ENCODE data around the gene RAB3IL1. TPM values are rescaled to one million over a fixed set of nuclear protein-coding genes. Genes with fewer than 3 reads are reported as not detected.
A peak's percentile ranks its signal among the peaks of the same experiment; 100 is the strongest.

RAB3IL1 gene
- total and polyA plus RNA-seq, 2 donors (not counting 1 experiment from before 2014, with no cell fraction given): 9.6 to 13.4 TPM

DNA sequence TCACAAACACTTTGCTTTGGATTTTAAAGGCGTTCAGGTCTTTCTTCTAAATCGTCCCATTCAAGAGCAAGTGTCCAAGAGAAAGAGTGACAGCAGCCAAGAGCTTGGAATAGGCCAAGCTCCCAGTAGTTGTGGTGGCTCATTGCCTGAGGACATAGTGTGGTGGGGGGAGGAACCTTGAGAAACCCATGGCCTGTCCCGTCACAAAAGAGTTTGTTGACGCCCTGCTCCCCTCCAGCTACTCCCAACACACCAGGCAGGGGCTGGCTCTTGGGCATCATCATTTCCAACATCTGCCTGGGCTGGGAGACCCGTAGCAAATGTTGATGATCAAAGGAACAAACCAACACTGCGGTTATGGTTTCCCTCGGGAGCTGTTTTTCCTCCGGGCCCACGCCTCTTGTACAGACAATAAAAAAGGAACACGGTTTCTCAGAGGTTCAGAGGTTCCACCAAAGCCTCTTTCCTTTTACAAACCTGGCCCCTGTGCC lies 46.8 kb downstream of the RAB3IL1 start:
- H2AFZ ChIP-seq (ENCODE audit: low read length): no peak overlapping the region
- no peak overlapping the region for H3K4me2 ChIP-seq (ENCODE audit: extremely low read depth, insufficient read depth, low read length)

DNA sequence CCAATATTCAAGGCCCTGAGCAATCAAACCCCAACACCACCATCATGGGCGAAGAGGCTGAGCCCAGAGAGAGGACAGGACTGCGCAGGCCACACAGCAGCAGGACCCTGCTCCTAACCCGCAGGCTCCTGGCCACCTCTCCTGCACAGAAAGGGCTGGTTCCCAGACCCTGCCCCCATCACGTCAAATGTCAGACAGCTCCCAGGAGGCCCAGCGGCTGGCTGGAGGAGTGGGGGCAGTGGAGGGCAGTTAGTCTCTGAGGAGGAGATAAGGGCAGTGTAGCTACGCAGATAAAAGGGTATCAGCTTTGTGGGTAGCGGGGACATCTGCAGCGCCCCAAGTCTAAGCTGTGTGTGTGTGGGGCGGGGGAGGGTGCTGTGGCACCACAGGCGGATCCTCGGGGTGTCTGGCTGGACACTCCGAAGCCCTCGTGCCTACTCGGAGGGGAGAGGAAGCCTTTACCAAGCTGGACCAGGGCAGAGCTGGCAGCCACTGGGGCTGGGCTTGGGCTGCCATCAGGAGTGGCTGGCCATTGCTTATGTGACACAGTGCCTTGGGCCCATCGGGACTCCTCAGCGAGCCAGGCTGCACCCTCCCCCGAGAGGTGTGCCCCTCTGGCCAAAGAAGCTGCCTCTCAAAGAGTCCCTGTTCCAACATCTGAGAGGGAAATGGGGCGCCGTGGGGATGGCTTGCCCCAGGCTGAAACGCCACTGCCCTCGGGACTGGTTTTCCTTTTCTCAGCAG lies 47.5 kb downstream of the RAB3IL1 start:
- no peak overlapping the region for H3K27ac ChIP-seq (ENCODE audit: insufficient read depth, low read length)
- H3K9me3 ChIP-seq (ENCODE audit: control insufficient read depth, insufficient read depth, low read depth, low read length): no peaks in the 10 kb centered on the region
- H3K27me3 ChIP-seq (ENCODE audit: control insufficient read depth, insufficient read depth, low read length): no peaks in the 10 kb centered on the region
- H3K4me2 ChIP-seq (ENCODE audit: extremely low read depth, insufficient read depth, low read length): no peak overlapping the region
- no peak overlapping the region for H3K9ac ChIP-seq (ENCODE audit: insufficient read depth, low read length)
- TF ChIP-seq, protein P1, sequence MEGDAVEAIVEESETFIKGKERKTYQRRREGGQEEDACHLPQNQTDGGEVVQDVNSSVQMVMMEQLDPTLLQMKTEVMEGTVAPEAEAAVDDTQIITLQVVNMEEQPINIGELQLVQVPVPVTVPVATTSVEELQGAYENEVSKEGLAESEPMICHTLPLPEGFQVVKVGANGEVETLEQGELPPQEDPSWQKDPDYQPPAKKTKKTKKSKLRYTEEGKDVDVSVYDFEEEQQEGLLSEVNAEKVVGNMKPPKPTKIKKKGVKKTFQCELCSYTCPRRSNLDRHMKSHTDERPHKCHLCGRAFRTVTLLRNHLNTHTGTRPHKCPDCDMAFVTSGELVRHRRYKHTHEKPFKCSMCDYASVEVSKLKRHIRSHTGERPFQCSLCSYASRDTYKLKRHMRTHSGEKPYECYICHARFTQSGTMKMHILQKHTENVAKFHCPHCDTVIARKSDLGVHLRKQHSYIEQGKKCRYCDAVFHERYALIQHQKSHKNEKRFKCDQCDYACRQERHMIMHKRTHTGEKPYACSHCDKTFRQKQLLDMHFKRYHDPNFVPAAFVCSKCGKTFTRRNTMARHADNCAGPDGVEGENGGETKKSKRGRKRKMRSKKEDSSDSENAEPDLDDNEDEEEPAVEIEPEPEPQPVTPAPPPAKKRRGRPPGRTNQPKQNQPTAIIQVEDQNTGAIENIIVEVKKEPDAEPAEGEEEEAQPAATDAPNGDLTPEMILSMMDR (conservative IDR thresholded peaks at IDR 0.05 in 1 of 2, IDR thresholded peaks at IDR 0.05 in 1 of 2; ENCODE audit: low read depth in 1 of 2, low read length in 2 of 2): no peak
- no peak for TF ChIP-seq EZH2 (IDR thresholded peaks at IDR 0.05; ENCODE audit: low read length, missing control alignments)
- H3K79me2 ChIP-seq (ENCODE audit: control insufficient read depth, insufficient read depth, low read length): no peaks in the 10 kb centered on the region
- H3K4me1 ChIP-seq (ENCODE audit: control insufficient read depth, extremely low read depth, insufficient read depth, low read length): peaks cover 5% of the 10 kb centered on the region
- peaks cover 11% of the 10 kb centered on the region for H3K36me3 ChIP-seq (ENCODE audit: control insufficient read depth, insufficient read depth, low read length)
- H4K20me1 ChIP-seq (ENCODE audit: control insufficient read depth, extremely low read depth, insufficient read depth, low read length): no peaks in the 10 kb centered on the region
- no peak for DNase-seq (ENCODE audit: low read depth in 2 of 2)
- H3K4me3 ChIP-seq (replicated peaks in 1 of 4; ENCODE audit: control extremely low read depth in 1 of 4, insufficient read depth in 1 of 4, low read depth in 3 of 4, low read length in 4 of 4): no peak overlapping the region
- H2AFZ ChIP-seq (ENCODE audit: low read length): no peak overlapping the region

More for the DNA sequence above, 46.8 kb downstream of the RAB3IL1 start:
- Histone ChIP-seq H3K36me3 (ENCODE audit: control insufficient read depth, insufficient read depth, low read length) (peaks cover 5% of the 10 kb centered on the region), H3K9me3 (ENCODE audit: control insufficient read depth, insufficient read depth, low read depth, low read length) (no peaks in the 10 kb centered on the region), H3K27ac (ENCODE audit: insufficient read depth, low read length) (no peak overlapping the region), H3K4me3 (replicated peaks in 1 of 4; ENCODE audit: control extremely low read depth in 1 of 4, insufficient read depth in 1 of 4, low read depth in 3 of 4, low read length in 4 of 4) (no peak overlapping the region), H3K79me2 (ENCODE audit: control insufficient read depth, insufficient read depth, low read length) (no peaks in the 10 kb centered on the region), H3K4me1 (ENCODE audit: control insufficient read depth, extremely low read depth, insufficient read depth, low read length) (peaks cover 5% of the 10 kb centered on the region), H3K9ac (ENCODE audit: insufficient read depth, low read length) (no peak overlapping the region), H4K20me1 (ENCODE audit: control insufficient read depth, extremely low read depth, insufficient read depth, low read length) (no peaks in the 10 kb centered on the region), H3K27me3 (ENCODE audit: control insufficient read depth, insufficient read depth, low read length) (no peaks in the 10 kb centered on the region)
- peak in 1 of 2 donors; percentile 12 for DNase-seq (ENCODE audit: low read depth in 2 of 2)
- TF ChIP-seq, protein P1 (conservative IDR thresholded peaks at IDR 0.05 in 1 of 2, IDR thresholded peaks at IDR 0.05 in 1 of 2; ENCODE audit: low read depth in 1 of 2, low read length in 2 of 2): no peak
- no peak for TF ChIP-seq EZH2 (IDR thresholded peaks at IDR 0.05; ENCODE audit: low read length, missing control alignments)

DNA sequence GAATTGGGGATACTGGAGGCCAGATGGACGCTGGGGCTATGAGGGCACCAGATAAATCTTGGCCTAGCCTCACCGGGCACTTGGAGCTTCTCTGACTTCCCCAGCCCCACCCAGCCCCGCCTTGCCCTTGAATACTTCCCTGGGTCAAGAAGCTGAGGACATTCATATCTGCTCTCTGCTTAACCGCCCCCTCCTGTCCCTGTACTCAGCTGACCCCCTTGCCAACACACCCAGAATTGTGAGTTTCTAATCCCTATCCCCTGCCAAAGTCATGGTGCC lies 48.0 kb downstream of the RAB3IL1 start:
- Histone ChIP-seq H3K9me3 (ENCODE audit: control insufficient read depth, insufficient read depth, low read depth, low read length) (no peaks in the 10 kb centered on the region), H3K27ac (ENCODE audit: insufficient read depth, low read length) (no peak overlapping the region), H3K79me2 (ENCODE audit: control insufficient read depth, insufficient read depth, low read length) (no peaks in the 10 kb centered on the region), H3K4me3 (replicated peaks in 1 of 4; ENCODE audit: control extremely low read depth in 1 of 4, insufficient read depth in 1 of 4, low read depth in 3 of 4, low read length in 4 of 4) (no peak overlapping the region), H3K36me3 (ENCODE audit: control insufficient read depth, insufficient read depth, low read length) (peaks cover 15% of the 10 kb centered on the region), H2AFZ (ENCODE audit: low read length) (no peak overlapping the region), H3K9ac (ENCODE audit: insufficient read depth, low read length) (no peak overlapping the region), H3K4me2 (ENCODE audit: extremely low read depth, insufficient read depth, low read length) (no peak overlapping the region), H3K27me3 (ENCODE audit: control insufficient read depth, insufficient read depth, low read length) (no peaks in the 10 kb centered on the region), H4K20me1 (ENCODE audit: control insufficient read depth, extremely low read depth, insufficient read depth, low read length) (no peaks in the 10 kb centered on the region), H3K4me1 (ENCODE audit: control insufficient read depth, extremely low read depth, insufficient read depth, low read length) (peaks cover 4% of the 10 kb centered on the region)
- no peak for TF ChIP-seq EZH2 (IDR thresholded peaks at IDR 0.05; ENCODE audit: low read length, missing control alignments)
- TF ChIP-seq, protein P1 (conservative IDR thresholded peaks at IDR 0.05 in 1 of 2, IDR thresholded peaks at IDR 0.05 in 1 of 2; ENCODE audit: low read depth in 1 of 2, low read length in 2 of 2): no peak
- DNase-seq (ENCODE audit: low read depth in 2 of 2): no peak
